Myocyte (in vitro differentiated cells): ENCODE measurements around the gene SERPINA12. TPM values are rescaled to one million over a fixed set of nuclear protein-coding genes. Genes with fewer than 3 reads are reported as not detected.

Experiments used
- DNase-seq: peaks from one replicate; pipeline ENCODE4 v3.0.0-alpha.2; 2012; ENCODE audit warnings: low read depth
- polyA plus RNA-seq: library from polyadenylated mRNA; unstranded; fragments of >200 nt; gene quantifications from one replicate; pipeline ENCODE4 v1.2.1, GENCODE V29; 2012; ENCODE audit warnings: missing spikeins
- total RNA-seq: library from RNA; depleted of rRNA; stranded (reverse); fragments of >200 nt; gene quantifications from 2 replicates; pipeline ENCODE4 v1.2.3, GENCODE V29; 2014

Gene SERPINA12
- not detected in 2 replicates for total RNA-seq
- polyA plus RNA-seq: 0.08 TPM

GRCh38 chr14:94509356-94509755 is at the start of gene SERPINA12:
Gene SERPINA12, minus strand, starts transcription at chr14:94509469. Its CDS starts 11,072 bp downstream, at chr14:94498397.
- no peak for DNase-seq

GRCh38 chr14:94558842-94559241 is 49.6 kb upstream of the SERPINA12 start:
- DNase-seq: no peak

GRCh38 chr14:94557327-94557726 is 48.1 kb upstream of the SERPINA12 start:
- no peak for DNase-seq

GRCh38 chr14:94555991-94556390 is 46.7 kb upstream of the SERPINA12 start:
- no peak for DNase-seq

- no peak for DNase-seq
These were observed 40.8 kb upstream of the SERPINA12 start for GRCh38 chr14:94550041-94550440.

- peak; percentile 35 for DNase-seq
These were observed 40.0 kb upstream of the SERPINA12 start for GRCh38 chr14:94548999-94549985.

GRCh38 chr14:94548131-94548998 is 39.1 kb upstream of the SERPINA12 start:
- DNase-seq: no peak

- no peak for DNase-seq
These were observed 38.5 kb upstream of the SERPINA12 start for GRCh38 chr14:94547726-94548125.

- no peak for DNase-seq
These were observed 37.9 kb upstream of the SERPINA12 start for GRCh38 chr14:94547151-94547680.

- no peak for DNase-seq
These were observed 36.0 kb upstream of the SERPINA12 start for GRCh38 chr14:94545131-94545841.

- DNase-seq: no peak
These were observed 35.5 kb upstream of the SERPINA12 start for GRCh38 chr14:94544726-94545125.

- DNase-seq: no peak
These were observed 34.3 kb upstream of the SERPINA12 start for GRCh38 chr14:94543449-94544124.

GRCh38 chr14:94542811-94543440 is 33.7 kb upstream of the SERPINA12 start:
- DNase-seq: no peak

- DNase-seq: no peak
These were observed 33.0 kb upstream of the SERPINA12 start for GRCh38 chr14:94542111-94542810.

- DNase-seq: no peak
These were observed 32.1 kb upstream of the SERPINA12 start for GRCh38 chr14:94541234-94541975.

GRCh38 chr14:94540031-94540794 is 30.9 kb upstream of the SERPINA12 start:
- peak; percentile 71 for DNase-seq

- no peak for DNase-seq
These were observed 29.9 kb upstream of the SERPINA12 start for GRCh38 chr14:94539181-94539580.
